Subcutaneous abdominal adipose tissue (tissue), 5 donors: ENCODE data around the gene DLG1.
A peak's percentile ranks its signal among the peaks of the same experiment; 100 is the strongest.

ENCODE experiments used
- H3K27ac ChIP-seq: one replicate; pipeline ENCODE4 v1.7.0; 2013; ENCODE audit warnings: low read depth, mild to moderate bottlenecking, inconsistent platforms, low read length, moderate library complexity
- H3K27me3 ChIP-seq, 5 donors: one replicate each; pipeline ENCODE4 v1.7.0; 2013; ENCODE audit warnings: low read length in 5 of 5, inconsistent platforms in 1 of 5; ENCODE audit not compliant: control insufficient read depth in 5 of 5, insufficient read depth in 4 of 5
- H3K36me3 ChIP-seq, 5 donors: one replicate each; pipeline ENCODE4 v1.7.0; 2013; ENCODE audit warnings: low read length in 5 of 5; ENCODE audit not compliant: control insufficient read depth in 5 of 5, insufficient read depth in 5 of 5
- H3K4me1 ChIP-seq, 5 donors: one replicate each; pipeline ENCODE4 v1.7.0; 2013; ENCODE audit warnings: low read length in 5 of 5, mild to moderate bottlenecking in 3 of 5, moderate library complexity in 1 of 5; ENCODE audit not compliant: control insufficient read depth in 5 of 5, insufficient read depth in 5 of 5
- H3K4me3 ChIP-seq, 5 donors: one replicate each; pipeline ENCODE4 v1.7.0; 2013; ENCODE audit warnings: low read length in 5 of 5, low read depth in 1 of 5
- H3K9ac ChIP-seq, 5 donors: one replicate each; pipeline ENCODE4 v1.7.0; 2013; ENCODE audit warnings: low read length in 5 of 5, mild to moderate bottlenecking in 4 of 5, moderate library complexity in 3 of 5
- H3K9me3 ChIP-seq, 5 donors: one replicate each; pipeline ENCODE4 v1.7.0; 2013; ENCODE audit warnings: low read length in 5 of 5; ENCODE audit not compliant: control insufficient read depth in 5 of 5
- donor health status: healthy.
- donor health status: healthy.
- donor health status: healthy.
- donor health status: healthy.
- donor health status: healthy.

DLG1 gene

DNA sequence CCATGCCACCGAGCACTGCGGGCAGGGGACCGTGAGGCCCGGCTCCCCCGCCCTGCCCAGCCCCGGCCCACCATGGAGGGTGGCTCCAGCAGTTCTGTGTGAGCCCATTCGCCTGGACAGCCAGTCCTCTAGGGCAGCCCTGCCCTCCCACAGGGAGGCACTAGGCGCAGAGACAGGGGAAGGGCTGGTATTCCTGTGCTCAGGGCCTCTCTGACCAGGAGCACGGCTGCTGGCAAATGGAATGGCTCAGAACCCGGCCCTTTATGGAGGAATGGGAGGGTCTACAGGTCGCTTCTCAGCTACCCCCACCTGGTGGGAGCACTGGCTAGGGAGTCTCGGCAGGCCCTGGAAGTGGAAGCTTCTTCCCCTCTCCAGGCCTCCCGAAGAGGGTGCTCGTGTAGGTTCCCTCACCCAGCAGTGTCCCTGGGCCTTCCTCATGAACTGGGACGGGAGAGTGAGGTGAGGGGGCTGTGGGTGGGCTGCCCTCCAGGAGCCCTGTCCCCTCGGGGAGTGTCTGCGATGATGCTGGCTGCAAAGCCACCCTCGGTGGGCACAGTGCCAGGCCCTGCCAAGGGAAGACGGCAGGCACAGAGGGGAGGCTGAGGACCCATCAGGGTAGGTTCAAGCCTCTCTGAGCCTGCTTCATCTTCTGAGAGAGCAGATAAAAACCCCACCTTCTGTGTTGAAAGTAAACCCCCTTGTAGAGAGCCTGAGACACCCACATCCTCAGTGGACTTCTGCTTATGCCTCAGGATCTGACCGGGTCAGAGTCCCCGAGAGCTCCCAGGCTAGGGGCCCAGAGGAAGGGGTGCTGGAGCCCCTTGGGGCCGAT is 270.3 kb downstream of the DLG1 start:
- H3K4me3 ChIP-seq = peak overlapping the region in 3 of 5 donors; percentile 47 to 60 (median 59)
- peaks cover 0 to 24% (median 10%) of the 10 kb centered on the region in 5 donors for H3K27me3 ChIP-seq
- no peaks in the 10 kb centered on the region for H3K36me3 ChIP-seq
- H3K27ac ChIP-seq = no peak overlapping the region
- H3K9ac ChIP-seq = peak overlapping the region in 1 of 5 donors; percentile 45
- peaks cover 4 to 36% (median 31%) of the 10 kb centered on the region in 5 donors for H3K4me1 ChIP-seq
- no peaks in the 10 kb centered on the region for H3K9me3 ChIP-seq

DNA sequence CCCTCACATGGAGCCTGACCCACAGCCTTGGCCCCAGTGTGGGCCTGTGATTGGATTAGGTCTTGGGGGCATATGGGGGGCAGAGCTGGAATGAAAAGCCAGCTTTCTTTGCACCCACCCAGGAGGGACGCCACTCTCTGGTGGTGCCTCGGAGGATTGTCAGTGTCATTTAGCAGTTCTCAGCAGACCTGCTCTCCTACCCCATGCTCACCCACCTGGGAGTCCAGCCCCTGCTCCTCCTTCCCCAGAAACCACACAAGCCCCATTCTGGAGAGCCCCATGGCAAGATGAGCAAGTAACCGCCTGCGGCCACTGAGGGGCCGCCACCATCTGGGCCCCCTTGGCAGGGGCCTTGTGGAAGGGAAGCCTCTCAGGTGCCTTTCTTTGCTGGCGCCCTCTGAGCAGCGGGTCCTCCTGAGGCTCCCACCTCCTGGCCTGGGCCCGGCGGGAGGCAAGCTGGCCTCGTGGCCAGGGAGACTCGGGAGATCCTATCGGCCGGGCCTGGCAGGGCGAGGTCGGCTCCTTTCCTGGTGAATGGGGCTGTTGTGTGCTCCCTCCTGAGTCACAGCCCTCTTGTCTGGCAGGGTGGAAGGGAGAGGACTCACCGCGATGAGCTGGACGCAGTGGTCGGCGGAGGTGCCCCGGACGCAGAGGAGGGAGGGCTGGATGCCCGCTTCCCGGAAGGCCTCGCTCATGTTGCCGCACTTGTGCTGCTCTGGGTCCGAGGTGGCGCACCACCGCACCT is 271.1 kb downstream of the DLG1 start:
- peaks cover 0 to 31% (median 13%) of the 10 kb centered on the region in 5 donors for H3K27me3 ChIP-seq
- no peak overlapping the region for H3K4me3 ChIP-seq
- H3K27ac ChIP-seq = no peak overlapping the region
- H3K36me3 ChIP-seq = no peaks in the 10 kb centered on the region
- H3K4me1 ChIP-seq = peaks cover 4 to 40% (median 35%) of the 10 kb centered on the region in 5 donors
- no peak overlapping the region for H3K9ac ChIP-seq
- no peaks in the 10 kb centered on the region for H3K9me3 ChIP-seq

DNA sequence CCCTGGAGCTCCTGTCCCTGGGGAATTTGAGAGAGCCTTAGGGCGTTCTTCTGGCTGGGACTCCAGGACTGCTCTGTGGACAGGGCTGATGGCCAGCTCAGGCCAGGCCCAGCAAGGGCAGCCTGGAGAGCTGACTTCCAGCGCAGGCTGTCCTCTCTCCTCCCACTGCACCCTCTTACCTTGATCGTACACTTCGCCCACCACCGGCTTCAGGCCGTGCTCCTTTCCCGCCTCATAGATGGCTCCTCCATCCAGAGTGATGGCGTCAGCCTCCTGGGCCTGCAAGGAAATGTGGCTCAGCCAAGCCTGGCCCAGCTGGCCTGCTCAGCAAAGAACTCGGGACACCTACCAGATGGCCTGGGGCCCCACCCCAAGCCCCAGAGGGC is 271.9 kb downstream of the DLG1 start:
- Histone ChIP-seq H3K4me1 (peaks cover 3 to 40% (median 29%) of the 10 kb centered on the region in 5 donors), H3K9ac (no peak overlapping the region), H3K4me3 (no peak overlapping the region), H3K27me3 (peaks cover under 1 to 36% (median 13%) of the 10 kb centered on the region in 5 donors), H3K27ac (no peak overlapping the region), H3K9me3 (no peaks in the 10 kb centered on the region), H3K36me3 (no peaks in the 10 kb centered on the region)

DNA sequence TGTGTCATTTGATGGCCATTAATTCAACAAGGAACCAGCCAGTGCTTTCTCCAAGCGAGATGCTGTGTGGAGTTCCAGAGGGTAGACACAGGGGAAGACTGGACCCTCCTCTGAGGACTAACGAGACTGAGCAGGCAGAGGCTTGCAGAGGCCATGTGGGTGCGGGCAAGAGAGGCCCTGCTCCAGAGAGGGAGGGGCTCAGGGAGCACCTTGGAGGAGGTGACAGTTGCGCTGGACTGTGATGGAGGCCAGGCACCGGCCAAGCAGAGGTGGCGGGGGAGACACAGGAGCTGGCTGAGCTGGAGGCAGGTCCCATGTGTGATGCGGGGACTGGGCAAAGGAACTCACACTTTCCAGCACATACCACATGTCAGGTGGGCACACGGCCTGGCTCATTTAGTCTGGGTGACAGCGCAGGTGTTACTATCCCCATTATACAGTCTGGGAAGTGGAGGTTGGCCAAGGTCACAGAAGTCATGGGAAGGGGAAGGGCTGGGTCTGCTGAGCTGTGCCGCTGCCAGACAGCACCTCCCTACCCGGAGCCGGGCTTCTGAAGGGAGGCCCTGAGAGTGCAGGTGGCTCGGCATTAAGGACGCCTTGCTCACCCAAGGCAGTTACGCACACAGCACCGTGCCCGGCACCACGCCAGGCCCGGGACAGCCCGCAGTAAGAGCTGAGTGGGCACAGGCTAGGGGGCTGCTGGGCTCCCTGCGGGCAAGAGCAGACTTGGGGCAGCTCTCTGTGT is 272.5 kb downstream of the DLG1 start:
- H3K9me3 ChIP-seq = no peaks in the 10 kb centered on the region
- H3K36me3 ChIP-seq = no peaks in the 10 kb centered on the region
- no peak overlapping the region for H3K4me3 ChIP-seq
- H3K27ac ChIP-seq = no peak overlapping the region
- peaks cover 0 to 36% (median 28%) of the 10 kb centered on the region in 5 donors for H3K4me1 ChIP-seq
- peaks cover 2 to 32% (median 17%) of the 10 kb centered on the region in 5 donors for H3K27me3 ChIP-seq
- H3K9ac ChIP-seq = no peak overlapping the region

DNA sequence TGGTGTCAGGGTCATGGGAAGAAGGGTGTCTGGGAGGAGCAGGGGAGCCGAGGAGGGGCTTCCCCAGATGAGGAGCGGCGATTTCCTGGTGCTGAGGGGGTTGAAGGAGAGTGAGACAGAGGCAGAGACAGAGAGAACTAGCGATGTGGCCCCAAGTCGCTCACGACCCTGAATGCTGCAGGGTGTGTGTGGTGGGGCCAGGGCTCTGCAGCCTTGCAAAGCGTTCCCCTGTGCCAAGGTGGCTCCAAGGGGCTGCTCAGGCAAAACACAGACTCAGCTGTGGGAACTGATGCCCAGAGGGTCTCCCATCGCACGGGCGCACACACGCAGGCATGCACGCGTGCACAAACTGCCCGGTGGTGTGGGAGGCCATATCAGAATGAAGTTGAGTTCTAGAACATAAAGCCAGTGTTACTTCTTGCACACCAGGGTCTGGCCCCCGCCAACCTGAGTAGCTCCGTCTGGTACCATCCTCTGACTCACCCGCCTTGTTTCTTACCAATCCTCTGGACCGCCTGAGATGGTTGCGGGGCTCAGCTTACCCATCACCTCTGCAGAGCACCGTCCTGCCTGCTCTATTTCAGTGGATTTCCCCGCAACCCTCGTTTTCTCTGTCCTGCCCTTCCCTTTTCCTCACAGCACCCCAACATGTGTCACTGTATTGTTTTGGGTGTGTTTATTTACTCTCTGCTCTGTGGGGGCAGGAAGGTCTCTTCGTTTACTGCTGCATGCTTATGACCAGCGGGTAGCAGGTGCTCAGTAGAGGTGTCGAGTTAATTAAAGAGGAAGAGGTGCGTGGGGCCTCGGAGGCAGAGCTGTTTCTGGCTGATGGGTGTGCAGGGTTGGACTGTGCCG is 273.3 kb downstream of the DLG1 start:
- Histone ChIP-seq H3K4me3 (no peak overlapping the region), H3K9ac (no peak overlapping the region), H3K9me3 (no peaks in the 10 kb centered on the region), H3K27me3 (peaks cover 2 to 28% (median 17%) of the 10 kb centered on the region in 5 donors), H3K36me3 (no peaks in the 10 kb centered on the region), H3K27ac (no peak overlapping the region), H3K4me1 (peaks cover 0 to 30% (median 24%) of the 10 kb centered on the region in 5 donors)

DNA sequence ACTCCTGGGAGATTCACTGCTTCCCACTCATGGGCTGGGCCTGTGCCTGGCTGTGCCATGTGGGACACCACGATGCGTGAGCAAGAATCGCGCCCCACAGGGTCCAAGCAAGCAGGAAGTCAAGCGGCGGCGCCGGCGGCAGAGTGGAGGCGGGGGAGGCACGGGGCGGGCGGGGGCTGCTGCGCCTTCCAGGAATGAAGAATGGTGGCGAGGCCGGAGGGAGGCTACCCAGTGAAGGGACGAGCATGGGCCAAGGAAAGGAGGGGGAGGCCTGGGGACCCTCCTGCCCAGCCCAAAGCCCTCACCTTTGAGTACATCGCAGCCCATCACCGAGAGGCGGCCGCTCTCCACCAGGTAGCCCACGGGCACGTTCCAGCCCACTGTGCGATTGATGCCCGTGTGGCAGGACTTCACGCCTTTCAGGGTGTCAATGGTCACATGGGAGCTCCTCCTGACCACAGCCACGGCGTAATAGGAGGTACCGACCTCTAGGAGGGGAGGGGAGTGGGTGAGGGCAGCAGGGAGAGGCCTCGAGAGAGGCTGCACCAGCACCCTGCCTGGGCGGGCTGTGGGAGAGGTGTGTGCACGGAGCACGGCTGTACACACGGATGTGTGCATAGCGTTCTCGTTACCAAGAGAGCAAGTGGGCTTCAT is 274.3 kb downstream of the DLG1 start:
- H3K4me1 ChIP-seq = peaks cover 0 to 23% (median 17%) of the 10 kb centered on the region in 5 donors
- no peak overlapping the region for H3K27ac ChIP-seq
- H3K9ac ChIP-seq = no peak overlapping the region
- H3K36me3 ChIP-seq = no peaks in the 10 kb centered on the region
- H3K27me3 ChIP-seq = peaks cover 2 to 28% (median 17%) of the 10 kb centered on the region in 5 donors
- H3K4me3 ChIP-seq = no peak overlapping the region
- no peaks in the 10 kb centered on the region for H3K9me3 ChIP-seq

DNA sequence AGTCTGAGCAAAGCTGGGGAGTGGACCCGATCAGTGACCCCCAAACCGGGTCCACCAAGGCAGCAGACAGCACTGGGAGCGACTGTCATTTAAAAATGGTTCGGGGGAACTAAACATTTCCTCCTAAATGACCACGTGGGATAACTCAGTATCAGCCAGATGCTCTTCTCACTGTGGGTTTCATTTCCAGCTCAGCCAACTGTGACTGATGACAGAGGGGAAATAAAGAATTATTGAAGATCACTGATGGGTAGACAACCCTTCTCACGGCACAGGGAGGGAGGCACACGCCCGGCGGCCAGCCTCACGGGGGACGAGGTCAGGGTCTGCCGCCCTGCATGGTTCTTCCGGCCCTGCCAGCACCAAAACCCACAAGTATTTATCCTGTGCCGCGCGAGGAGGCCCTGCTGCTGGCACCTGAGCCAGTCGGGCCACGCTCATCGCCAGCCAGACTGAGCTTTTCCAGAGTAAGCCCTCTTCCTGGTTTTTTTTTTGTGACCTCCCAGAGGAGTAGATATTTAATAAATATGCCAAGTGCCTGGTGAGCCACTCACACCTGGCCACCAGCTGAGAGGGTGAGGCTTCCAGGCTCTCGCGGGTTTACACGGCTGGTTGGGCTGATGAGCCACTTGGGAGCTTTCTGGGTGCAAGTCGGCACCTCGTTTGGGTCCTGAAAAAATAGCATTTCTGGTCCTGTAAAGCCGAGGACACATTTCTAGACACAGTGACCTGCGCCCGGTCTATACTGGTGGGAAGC is 275.0 kb downstream of the DLG1 start:
- Histone ChIP-seq H3K4me3 (peak overlapping the region in 2 of 5 donors; percentile 8 to 13), H3K9me3 (no peaks in the 10 kb centered on the region), H3K4me1 (peaks cover 0 to 16% (median 10%) of the 10 kb centered on the region in 5 donors)

DNA sequence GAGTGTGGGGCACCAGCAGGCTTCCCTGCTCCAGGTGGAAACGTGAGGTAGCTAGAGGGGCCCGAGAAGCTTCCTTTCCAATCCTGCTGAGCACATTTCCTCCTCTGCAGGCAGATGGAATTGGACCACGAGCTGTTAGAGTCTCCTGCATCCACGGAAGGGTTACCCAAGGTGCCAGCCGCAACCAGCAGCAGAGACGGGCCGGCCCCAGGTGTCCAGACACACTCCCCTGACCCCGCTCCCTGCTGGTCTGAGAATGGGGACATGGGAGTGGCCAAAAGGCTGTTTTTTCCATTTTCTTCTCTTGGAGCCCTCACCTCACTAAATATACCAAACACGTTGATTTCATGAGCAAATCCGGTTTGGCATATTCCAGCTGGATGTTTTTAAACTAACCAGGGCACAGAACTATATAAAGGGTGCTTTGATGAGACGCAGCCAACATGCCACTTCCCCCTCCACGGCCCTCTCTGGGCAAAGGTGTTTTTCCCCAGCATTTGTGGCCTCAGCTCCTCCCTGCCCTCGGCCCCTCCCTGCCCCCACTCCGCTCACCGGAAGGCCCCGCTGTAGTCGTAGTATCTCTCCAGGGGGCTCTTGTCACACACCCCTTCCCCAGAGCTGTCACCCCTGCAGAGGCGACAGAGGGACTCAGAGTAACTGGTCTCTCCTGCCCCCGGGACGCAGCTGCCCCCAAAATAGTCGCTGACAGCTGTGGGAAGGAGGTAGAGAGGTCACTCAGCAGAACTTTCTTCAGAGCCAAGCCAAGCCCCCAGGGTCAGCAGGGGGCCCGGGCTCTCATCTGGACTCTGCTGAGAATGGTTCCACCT is 275.8 kb downstream of the DLG1 start:
- Histone ChIP-seq H3K4me3 (peak overlapping the region in 1 of 5 donors; percentile 13), H3K27me3 (peaks cover 2 to 28% (median 17%) of the 10 kb centered on the region in 5 donors), H3K9me3 (no peaks in the 10 kb centered on the region), H3K4me1 (peaks cover 0 to 14% (median 10%) of the 10 kb centered on the region in 5 donors), H3K27ac (no peak overlapping the region), H3K36me3 (no peaks in the 10 kb centered on the region), H3K9ac (no peak overlapping the region)

More for the DNA sequence above, 275.0 kb downstream of the DLG1 start:
- Histone ChIP-seq H3K27me3 (peaks cover 2 to 28% (median 17%) of the 10 kb centered on the region in 5 donors), H3K9ac (no peak overlapping the region), H3K27ac (no peak overlapping the region), H3K36me3 (no peaks in the 10 kb centered on the region)
